GM12873 (cell line): ENCODE measurements around the gene GTPBP6.

Source experiments
- TF ChIP-seq, protein P1 (sequence below): IDR thresholded peaks from 2 replicates; pipeline ENCODE4 v1.5.1; 2012; ENCODE audit warnings: low read depth, mild to moderate bottlenecking, moderate library complexity, low read length, control low read depth; ENCODE audit not compliant: insufficient read depth; ENCODE audit errors: missing control alignments

GTPBP6 gene

DNA sequence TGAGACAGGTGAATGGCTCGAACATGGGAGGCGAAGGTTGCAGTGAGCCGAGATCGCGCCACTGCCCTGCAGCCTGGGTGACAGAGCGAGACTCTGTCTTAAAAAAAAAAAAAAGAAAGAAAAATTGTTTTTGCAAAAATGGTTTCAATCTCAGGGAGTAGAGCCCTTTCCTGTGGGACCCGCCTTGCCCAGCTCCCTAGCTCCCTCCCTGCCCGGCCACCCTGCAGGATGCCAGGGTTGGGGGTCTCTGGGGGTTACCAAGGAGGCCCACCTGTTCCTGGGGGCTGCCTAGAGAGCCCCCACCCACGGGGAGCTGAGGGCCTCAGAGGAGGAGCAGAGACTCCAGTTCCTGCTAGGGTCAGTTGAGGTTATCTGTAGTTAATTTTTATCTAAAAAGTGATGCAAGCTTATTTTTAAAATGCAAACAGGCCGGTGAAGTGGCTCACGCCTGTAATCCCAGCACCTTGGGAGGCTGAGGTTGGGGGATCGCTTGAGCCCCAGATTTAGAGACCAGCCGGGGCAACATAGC is 56.2 kb downstream of the GTPBP6 start:
- TF ChIP-seq, protein P1, sequence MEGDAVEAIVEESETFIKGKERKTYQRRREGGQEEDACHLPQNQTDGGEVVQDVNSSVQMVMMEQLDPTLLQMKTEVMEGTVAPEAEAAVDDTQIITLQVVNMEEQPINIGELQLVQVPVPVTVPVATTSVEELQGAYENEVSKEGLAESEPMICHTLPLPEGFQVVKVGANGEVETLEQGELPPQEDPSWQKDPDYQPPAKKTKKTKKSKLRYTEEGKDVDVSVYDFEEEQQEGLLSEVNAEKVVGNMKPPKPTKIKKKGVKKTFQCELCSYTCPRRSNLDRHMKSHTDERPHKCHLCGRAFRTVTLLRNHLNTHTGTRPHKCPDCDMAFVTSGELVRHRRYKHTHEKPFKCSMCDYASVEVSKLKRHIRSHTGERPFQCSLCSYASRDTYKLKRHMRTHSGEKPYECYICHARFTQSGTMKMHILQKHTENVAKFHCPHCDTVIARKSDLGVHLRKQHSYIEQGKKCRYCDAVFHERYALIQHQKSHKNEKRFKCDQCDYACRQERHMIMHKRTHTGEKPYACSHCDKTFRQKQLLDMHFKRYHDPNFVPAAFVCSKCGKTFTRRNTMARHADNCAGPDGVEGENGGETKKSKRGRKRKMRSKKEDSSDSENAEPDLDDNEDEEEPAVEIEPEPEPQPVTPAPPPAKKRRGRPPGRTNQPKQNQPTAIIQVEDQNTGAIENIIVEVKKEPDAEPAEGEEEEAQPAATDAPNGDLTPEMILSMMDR, result no peak

- TF ChIP-seq, protein P1, result no peak
Measured at GRCh38 chrX:261919-262352, 56.7 kb downstream of the GTPBP6 start.

- TF ChIP-seq, protein P1, result no peak
Measured at GRCh38 chrX:261167-261918, 57.3 kb downstream of the GTPBP6 start.

- TF ChIP-seq, protein P1, result no peak
Measured at GRCh38 chrX:259692-260355, 58.8 kb downstream of the GTPBP6 start.

GRCh38 chrX:258291-259040 is 60.1 kb downstream of the GTPBP6 start:
- TF ChIP-seq, protein P1, result no peak

DNA sequence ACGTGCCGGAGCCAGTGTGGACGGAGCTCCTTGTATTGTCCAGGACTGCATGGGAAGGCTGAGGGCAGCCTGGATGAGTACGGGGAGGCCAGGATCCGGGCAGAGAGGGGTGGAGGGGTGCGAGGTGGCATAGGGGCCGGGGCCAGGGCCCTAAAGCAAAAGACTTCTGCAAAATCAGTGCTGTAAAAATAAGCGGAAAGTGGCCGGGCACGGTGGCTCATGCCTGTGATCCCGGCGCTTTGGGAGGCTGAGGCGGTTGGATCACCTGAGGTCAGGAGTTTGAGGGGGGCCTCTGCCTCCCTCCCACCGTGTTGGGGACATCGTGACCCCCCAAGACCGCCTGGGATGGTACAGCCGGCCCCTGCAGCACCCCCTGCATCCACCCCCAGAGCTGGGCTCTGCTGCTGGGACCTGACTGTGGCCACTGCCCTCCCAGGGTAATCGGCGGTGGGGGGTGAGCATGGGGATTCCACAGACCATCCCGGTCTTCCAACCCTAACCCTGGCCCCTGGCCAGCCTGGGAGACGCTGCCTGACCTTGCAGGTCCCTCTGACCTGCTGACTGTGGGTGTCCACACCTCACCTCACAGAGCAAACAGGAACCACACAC is 60.8 kb downstream of the GTPBP6 start:
- TF ChIP-seq, protein P1, result no peak

- TF ChIP-seq, protein P1, result no peak
Measured at GRCh38 chrX:255923-256331, 62.7 kb downstream of the GTPBP6 start.
